Activated CD4-positive, alpha-beta T cell treated with anti-CD3 and anti-CD28 coated beads for 48 hours (primary cell): Measurements from ENCODE around the gene COMMD10.

Experiments
- DNase-seq: peaks from one replicate; pipeline ENCODE4 v3.0.0-alpha.2; 2020

The COMMD10 gene

GRCh38 chr5:116296335-116297072 is 211.7 kb downstream of the COMMD10 start:
- DNase-seq: no peak

GRCh38 chr5:116297296-116297814 is 212.5 kb downstream of the COMMD10 start:
- no peak for DNase-seq

GRCh38 chr5:116299746-116300640 is 215.2 kb downstream of the COMMD10 start:
- DNase-seq: no peak

- DNase-seq: no peak
Measured at GRCh38 chr5:116301110-116301509, 216.3 kb downstream of the COMMD10 start.

GRCh38 chr5:116303340-116303739 is 218.5 kb downstream of the COMMD10 start:
- DNase-seq: no peak

- DNase-seq: no peak
Measured at GRCh38 chr5:116303810-116304209, 219.0 kb downstream of the COMMD10 start.

GRCh38 chr5:116305899-116306298 is 221.1 kb downstream of the COMMD10 start:
- no peak for DNase-seq

- no peak for DNase-seq
Measured at GRCh38 chr5:116306846-116307245, 222.0 kb downstream of the COMMD10 start.

GRCh38 chr5:116308391-116308790 is 223.6 kb downstream of the COMMD10 start:
- DNase-seq: no peak

GRCh38 chr5:116313366-116313765 is 228.5 kb downstream of the COMMD10 start:
- no peak for DNase-seq

- no peak for DNase-seq
Measured at GRCh38 chr5:116315531-116315930, 230.7 kb downstream of the COMMD10 start.

- no peak for DNase-seq
Measured at GRCh38 chr5:116318091-116318854, 233.4 kb downstream of the COMMD10 start.

- DNase-seq: no peak
Measured at GRCh38 chr5:116320486-116320885, 235.7 kb downstream of the COMMD10 start.

- no peak for DNase-seq
Measured at GRCh38 chr5:116329503-116329902, 244.7 kb downstream of the COMMD10 start.

GRCh38 chr5:116340799-116341198 is 256.0 kb downstream of the COMMD10 start:
- no peak for DNase-seq
